Coronary artery (tissue), 2 donors: ENCODE data around the gene NKX1-1.

Experiments
- DNase-seq: peaks from one replicate; pipeline ENCODE4 v3.0.0-alpha.2; 2017; ENCODE audit warnings: low spot score
- H3K27ac ChIP-seq, 2 donors: fragments of 200-600 bp; sonication (generic); one replicate each; pipeline ENCODE4 v1.5.1; 2016 to 2019
- H3K4me3 ChIP-seq: fragments of 200-600 bp; sonication (generic); 2 replicates; pipeline ENCODE4 v1.5.1; 2016; ENCODE audit warnings: mild to moderate bottlenecking, moderate library complexity
- TF ChIP-seq, protein P1 (sequence below): fragments of 200-600 bp; sonication (generic); IDR thresholded peaks from one replicate; pipeline ENCODE4 v1.5.1; 2019; ENCODE audit warnings: antibody characterized with exemption

The NKX1-1 gene

DNA sequence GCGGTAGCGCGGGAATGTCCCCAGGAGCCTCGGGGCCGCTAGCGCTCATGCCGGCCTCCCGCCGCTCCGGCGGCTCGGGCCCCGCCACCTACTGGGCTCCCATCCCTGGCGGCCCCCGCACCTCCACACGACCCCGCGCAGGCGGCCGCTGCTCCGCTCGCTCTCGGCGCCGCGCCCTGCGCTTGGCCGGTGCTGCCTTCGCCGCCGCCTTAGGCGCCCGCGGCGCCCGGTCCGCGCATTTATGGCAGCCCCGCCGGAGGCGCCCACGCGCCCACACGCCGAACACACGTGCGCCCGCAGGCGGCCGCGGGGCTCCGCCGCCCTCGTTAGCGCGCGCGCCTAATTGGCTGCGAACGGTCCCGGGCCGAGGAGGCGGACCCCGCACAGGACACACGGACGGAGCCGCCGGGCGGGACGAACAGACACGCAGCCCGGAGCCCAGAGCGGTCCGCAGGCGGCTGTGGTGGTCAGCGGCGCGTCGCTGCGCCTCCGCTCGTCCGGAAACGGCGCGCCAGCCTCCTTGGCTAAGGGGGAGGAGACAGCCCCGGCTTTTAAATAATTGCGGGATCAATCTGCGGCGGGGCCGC is at the start of gene NKX1-1:
NKX1-1 (minus strand) TSS at position 49 of the 587 bp plus-strand sequence; CDS start at position 49, 0 bp downstream.
- TF ChIP-seq, protein P1, sequence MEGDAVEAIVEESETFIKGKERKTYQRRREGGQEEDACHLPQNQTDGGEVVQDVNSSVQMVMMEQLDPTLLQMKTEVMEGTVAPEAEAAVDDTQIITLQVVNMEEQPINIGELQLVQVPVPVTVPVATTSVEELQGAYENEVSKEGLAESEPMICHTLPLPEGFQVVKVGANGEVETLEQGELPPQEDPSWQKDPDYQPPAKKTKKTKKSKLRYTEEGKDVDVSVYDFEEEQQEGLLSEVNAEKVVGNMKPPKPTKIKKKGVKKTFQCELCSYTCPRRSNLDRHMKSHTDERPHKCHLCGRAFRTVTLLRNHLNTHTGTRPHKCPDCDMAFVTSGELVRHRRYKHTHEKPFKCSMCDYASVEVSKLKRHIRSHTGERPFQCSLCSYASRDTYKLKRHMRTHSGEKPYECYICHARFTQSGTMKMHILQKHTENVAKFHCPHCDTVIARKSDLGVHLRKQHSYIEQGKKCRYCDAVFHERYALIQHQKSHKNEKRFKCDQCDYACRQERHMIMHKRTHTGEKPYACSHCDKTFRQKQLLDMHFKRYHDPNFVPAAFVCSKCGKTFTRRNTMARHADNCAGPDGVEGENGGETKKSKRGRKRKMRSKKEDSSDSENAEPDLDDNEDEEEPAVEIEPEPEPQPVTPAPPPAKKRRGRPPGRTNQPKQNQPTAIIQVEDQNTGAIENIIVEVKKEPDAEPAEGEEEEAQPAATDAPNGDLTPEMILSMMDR = no peak
- Histone ChIP-seq H3K27ac (no peak within 1 kb of the TSS), H3K4me3 (peak within 1 kb of the TSS; percentile 11)
- no peak for DNase-seq

DNA sequence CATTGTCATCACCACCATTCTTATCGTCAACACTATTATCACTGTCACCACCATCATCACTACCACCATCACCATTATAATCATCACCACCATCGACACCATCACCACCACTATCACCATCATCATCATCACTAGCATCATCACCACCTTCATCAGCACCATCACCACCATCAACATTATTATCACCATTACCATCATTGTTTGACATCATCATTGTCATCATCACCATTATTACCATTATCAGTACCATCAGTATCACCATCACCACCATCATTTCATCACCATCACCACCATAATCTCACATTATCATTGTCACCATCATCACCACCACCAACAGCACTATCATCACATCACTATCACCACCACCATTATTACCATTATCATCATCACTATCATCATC is 47.5 kb upstream of the NKX1-1 start:
- TF ChIP-seq, protein P1 = no peak
- Histone ChIP-seq H3K27ac (no peak overlapping the region), H3K4me3 (no peak overlapping the region)
- DNase-seq = no peak

DNA sequence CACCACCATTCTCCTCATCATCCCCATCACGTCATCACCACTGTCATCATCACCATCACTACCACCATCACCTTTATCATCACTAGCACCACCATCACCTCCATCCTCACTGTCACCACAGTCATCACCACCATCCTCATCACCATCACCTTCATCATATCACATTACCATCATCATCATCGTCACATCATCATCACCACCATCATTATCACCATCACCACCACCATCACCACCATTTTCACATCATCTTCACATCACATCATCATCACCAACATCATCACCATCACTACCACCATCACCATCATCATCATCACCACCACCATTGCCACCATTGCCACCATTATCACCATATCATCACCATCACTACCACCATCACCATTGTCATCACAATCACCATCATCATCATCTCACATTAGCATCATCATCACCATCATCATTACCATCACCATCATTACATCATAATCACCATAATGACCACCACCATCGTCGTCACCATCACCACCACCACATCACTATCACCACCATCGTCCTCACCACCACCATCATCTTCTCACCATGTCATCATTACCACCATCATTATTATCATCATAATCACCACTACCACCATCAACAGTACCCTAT is 46.3 kb upstream of the NKX1-1 start:
- Histone ChIP-seq H3K4me3 (no peak overlapping the region), H3K27ac (no peak overlapping the region)
- TF ChIP-seq, protein P1 = no peak
- no peak for DNase-seq

DNA sequence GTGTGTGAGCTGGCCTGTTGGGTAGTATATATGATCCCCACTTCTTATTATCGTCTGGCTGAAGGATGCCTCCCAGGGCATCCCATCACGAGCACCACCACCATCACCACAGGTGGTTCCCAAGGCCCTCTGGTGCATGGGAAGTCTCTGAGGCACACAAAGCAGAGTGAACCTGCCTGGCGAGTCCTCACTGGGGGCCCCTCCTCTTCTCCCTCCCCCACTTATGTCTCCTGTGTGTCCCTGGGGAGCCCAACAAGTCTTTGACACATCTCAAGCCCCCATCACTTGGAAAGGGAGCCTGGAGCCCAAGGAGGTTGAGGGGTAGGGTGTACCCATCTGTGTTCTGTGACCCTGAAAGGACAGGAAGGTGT is 45.5 kb upstream of the NKX1-1 start:
- TF ChIP-seq, protein P1 = no peak
- DNase-seq = no peak
- no peak overlapping the region for H3K4me3 ChIP-seq
- H3K27ac ChIP-seq = no peak overlapping the region

DNA sequence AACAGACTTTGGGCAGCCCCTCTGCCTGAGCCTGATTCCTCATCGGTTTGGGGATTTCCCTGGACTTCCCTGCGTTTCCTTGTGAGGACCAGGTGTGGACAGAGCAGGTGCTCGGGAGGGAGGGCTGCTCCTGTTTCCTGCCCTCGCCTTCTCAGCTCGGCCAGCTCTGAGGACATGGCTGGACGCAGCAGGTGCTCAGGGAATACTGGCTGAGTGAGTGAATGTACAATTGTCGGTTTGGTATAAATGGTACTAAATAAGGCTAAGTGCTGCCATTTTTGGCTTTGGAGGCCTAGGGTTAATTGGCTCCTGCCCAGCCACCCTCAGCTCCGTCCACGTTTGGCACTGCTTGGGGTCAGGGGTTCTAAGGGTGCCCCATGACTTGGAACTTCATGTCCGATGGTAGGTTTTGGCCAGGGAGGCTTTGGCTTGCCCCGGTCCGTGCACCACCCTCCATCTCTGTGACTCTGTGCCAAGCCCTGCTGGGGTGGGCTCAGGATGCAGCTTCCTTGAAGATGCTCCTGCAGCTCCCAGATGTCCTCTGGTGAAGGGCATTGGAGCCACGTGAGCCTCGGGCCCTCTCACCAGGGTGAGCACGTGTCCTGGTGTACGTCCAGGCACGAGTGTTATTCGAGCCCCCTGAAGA is 45.0 kb upstream of the NKX1-1 start:
- H3K4me3 ChIP-seq = no peak overlapping the region

DNA sequence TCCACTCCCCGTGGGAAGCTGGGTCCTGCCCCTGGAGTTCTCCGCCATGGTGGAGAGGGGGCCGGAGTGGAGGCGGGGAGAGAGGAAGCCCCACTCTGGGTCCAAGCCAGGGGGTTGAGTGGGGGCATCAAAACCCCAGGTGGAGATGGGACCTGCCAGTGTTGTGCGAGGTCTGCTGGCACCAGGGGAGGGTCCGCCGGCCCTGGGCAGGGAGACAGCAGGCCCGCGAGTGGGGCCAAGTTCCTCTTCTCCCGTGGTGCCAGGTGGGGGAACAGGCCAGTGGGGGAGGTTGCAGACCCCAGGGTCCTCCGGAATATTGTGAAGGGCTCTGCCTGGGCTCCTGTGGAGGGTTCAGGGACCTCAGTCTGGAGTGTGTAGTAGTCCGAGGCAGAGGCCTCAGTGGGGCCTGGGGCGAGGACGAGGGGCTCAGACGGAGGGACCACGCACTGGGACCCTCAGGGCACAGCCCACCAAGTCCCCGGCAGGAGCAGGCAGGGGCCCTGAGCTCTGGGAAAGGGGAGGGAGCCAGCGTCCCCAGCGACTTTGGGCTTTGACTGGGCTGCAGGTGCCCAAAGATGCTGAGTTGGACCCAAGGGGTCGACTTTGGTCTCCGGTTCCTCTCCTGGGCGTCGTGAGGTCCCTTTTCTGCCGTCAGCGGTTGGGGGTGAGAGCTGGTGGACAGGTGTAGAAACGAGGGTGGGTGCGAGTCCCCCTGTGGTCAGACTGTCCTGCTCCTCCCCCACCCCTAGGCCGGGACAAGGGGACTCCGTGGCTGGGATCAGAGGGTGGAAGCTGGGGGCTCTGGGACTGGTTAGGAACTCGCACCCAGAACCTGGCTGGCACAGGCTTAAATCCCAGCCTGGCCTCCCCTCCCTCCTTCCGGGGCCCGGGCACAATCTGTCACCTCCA is 43.8 kb upstream of the NKX1-1 start:
- TF ChIP-seq, protein P1 = no peak
- peak; percentile 71 for DNase-seq
- Histone ChIP-seq H3K27ac (no peak overlapping the region), H3K4me3 (no peak overlapping the region)

More for the DNA sequence above, 45.0 kb upstream of the NKX1-1 start:
- TF ChIP-seq, protein P1 = no peak
- DNase-seq = no peak
- no peak overlapping the region for H3K27ac ChIP-seq
